HepG2 (cell line): Measurements from ENCODE around the gene GRIN3B. TPM values are rescaled to one million over a fixed set of nuclear protein-coding genes. Genes with fewer than 3 reads are reported as not detected.

Source experiments
- ADNP ChIP-seq: sonication (generic); formaldehyde crosslinking; IDR thresholded peaks from 2 replicates; pipeline ENCODE4 v1.4.0; 2020; ENCODE audit warnings: missing genetic modification reagents
- ATF5 ChIP-seq: sonication (generic); formaldehyde crosslinking; IDR thresholded peaks from 2 replicates; pipeline ENCODE4 v1.4.0; 2020; ENCODE audit warnings: mild to moderate bottlenecking, low read depth, missing genetic modification reagents
- BCL6 ChIP-seq: IDR thresholded peaks from 2 replicates; pipeline ENCODE4 v1.6.1; 2016; ENCODE audit warnings: missing genetic modification reagents, missing compliant biosample characterization
- CHD4 ChIP-seq: fragments of 200-600 bp; sonication (generic); IDR thresholded peaks from 2 replicates; pipeline ENCODE4 v1.7.0; 2017; ENCODE audit warnings: mild to moderate bottlenecking, low read length, borderline replicate concordance
- ELK4 ChIP-seq: sonication (generic); formaldehyde crosslinking; IDR thresholded peaks from 2 replicates; pipeline ENCODE4 v1.9.0; 2021; ENCODE audit warnings: missing genetic modification reagents, borderline replicate concordance
- FOXK2 ChIP-seq: fragments of 450-650 bp; IDR thresholded peaks from 2 replicates; pipeline ENCODE4 v1.6.1; 2016
- HNRNPL ChIP-seq: fragments of 200-400 bp; formaldehyde crosslinking; IDR thresholded peaks from 2 replicates; pipeline ENCODE4 v1.6.1; 2017; ENCODE audit warnings: mild to moderate bottlenecking, low read depth, low read length
- MAZ ChIP-seq, 2 experiments: sonication (generic) in 1 of 2; formaldehyde crosslinking in 1 of 2; IDR thresholded peaks; 2 replicates each; pipeline versions ENCODE4 v1.5.0 to v1.6.1; 2012 to 2020; ENCODE audit warnings: low read depth in 2 of 2, mild to moderate bottlenecking in 2 of 2, borderline replicate concordance in 1 of 2, improper control_type of control experiment in 1 of 2, low read length in 1 of 2, missing genetic modification reagents in 1 of 2, moderate library complexity in 1 of 2
- MED1 ChIP-seq: sonication (generic); formaldehyde crosslinking; IDR thresholded peaks from 2 replicates; pipeline ENCODE4 v1.4.0; 2020; ENCODE audit warnings: missing genetic modification reagents
- NBN ChIP-seq: fragments of 450-650 bp; conservative IDR thresholded peaks from 2 replicates; pipeline ENCODE4 v1.6.1; 2017
- NFE2L1 ChIP-seq: sonication (generic); formaldehyde crosslinking; IDR thresholded peaks from 2 replicates; pipeline ENCODE4 v1.4.0; 2020; ENCODE audit warnings: missing genetic modification reagents, mild to moderate bottlenecking, borderline replicate concordance
- RBM22 ChIP-seq: fragments of 200-400 bp; formaldehyde crosslinking; optimal IDR thresholded peaks from 2 replicates; pipeline ENCODE3; 2017; ENCODE audit warnings: mild to moderate bottlenecking, low read length, moderate library complexity
- SALL1 ChIP-seq: sonication (generic); formaldehyde crosslinking; IDR thresholded peaks from 2 replicates; pipeline ENCODE4 v1.8.0; 2022; ENCODE audit warnings: mild to moderate bottlenecking, missing genetic modification reagents
- SNRNP70 ChIP-seq: fragments of 200-400 bp; formaldehyde crosslinking; IDR thresholded peaks from 2 replicates; pipeline ENCODE4 v1.6.1; 2017; ENCODE audit warnings: mild to moderate bottlenecking, low read depth, low read length, moderate library complexity
- SPEN ChIP-seq: sonication (generic); formaldehyde crosslinking; IDR thresholded peaks from 2 replicates; pipeline ENCODE4 v1.5.1; 2020; ENCODE audit warnings: low read depth, mild to moderate bottlenecking, missing genetic modification reagents
- THAP9 ChIP-seq: sonication (generic); formaldehyde crosslinking; IDR thresholded peaks from 2 replicates; pipeline ENCODE4; 2020; ENCODE audit warnings: missing genetic modification reagents, mild to moderate bottlenecking, borderline replicate concordance
- THYN1 ChIP-seq: sonication (generic); formaldehyde crosslinking; IDR thresholded peaks from 2 replicates; pipeline ENCODE4 v1.8.1; 2023; ENCODE audit warnings: low read depth, mild to moderate bottlenecking, moderate library complexity, missing genetic modification reagents, borderline replicate concordance
- TRIM22 ChIP-seq: fragments of 450-650 bp; IDR thresholded peaks from 2 replicates; pipeline ENCODE4 v1.6.1; 2017
- ZBTB44 ChIP-seq: sonication (generic); formaldehyde crosslinking; IDR thresholded peaks from 2 replicates; pipeline ENCODE4 v1.4.0; 2020; ENCODE audit warnings: missing genetic modification reagents
- ZNF230 ChIP-seq: sonication (generic); formaldehyde crosslinking; IDR thresholded peaks from 2 replicates; pipeline ENCODE4 v1.4.0; 2020; ENCODE audit warnings: mild to moderate bottlenecking, missing genetic modification reagents
- ZNF3 ChIP-seq: IDR thresholded peaks from 2 replicates; pipeline ENCODE4 v1.7.0; 2017; ENCODE audit warnings: inconsistent platforms
- ZNF317 ChIP-seq: sonication (generic); formaldehyde crosslinking; IDR thresholded peaks from 2 replicates; pipeline ENCODE4 v1.5.0; 2020; ENCODE audit warnings: mild to moderate bottlenecking, missing genetic modification reagents
- ZNF383 ChIP-seq: sonication (generic); formaldehyde crosslinking; IDR thresholded peaks from 2 replicates; pipeline ENCODE4 v1.4.0; 2020; ENCODE audit warnings: missing genetic modification reagents, mild to moderate bottlenecking, borderline replicate concordance
- ZNF772 ChIP-seq: sonication (generic); formaldehyde crosslinking; IDR thresholded peaks from 2 replicates; pipeline ENCODE4 v1.5.0; 2020; ENCODE audit warnings: mild to moderate bottlenecking, missing genetic modification reagents
- polyA plus RNA-seq, 8 experiments: library from polyadenylated mRNA; depleted of rRNA in 3 of 8; stranded (reverse) in 7 of 8; unstranded in 1 of 8; fragments of >200 nt; fragmentation: Illumina TruSeq in 4 of 8; extraction: Trizol in 4 of 8; gene quantifications; 2 replicates each; pipeline versions ENCODE4 v1.2.1 to v1.2.3, GENCODE V29; 2011 to 2016; ENCODE audit warnings: low read depth in 4 of 8, missing spikeins in 1 of 8, mixed read lengths in 1 of 8; ENCODE audit not compliant: insufficient read depth in 1 of 8
- total RNA-seq, 5 experiments: library from RNA; depleted of rRNA; stranded (reverse); fragments of >200 nt; fragmentation: Illumina TruSeq; extraction: Trizol; gene quantifications; 2 replicates each; pipeline ENCODE4 v1.2.3, GENCODE V29; 2016; ENCODE audit warnings: low read depth in 1 of 5

GRIN3B gene
- total and polyA plus RNA-seq, 2 of the 13 experiments (the other 11 are each of a cell fraction or from before 2014, with no cell fraction given): 0.07 to 0.20 TPM

- TF ChIP-seq CHD4 (no peak), TRIM22 (no peak), ZNF3 (CRISPR knock-in tag) (no peak), ZNF317 (CRISPR knock-in tag) (peak; percentile 54), FOXK2 (no peak), ATF5 (no peak), NBN (no peak), ELK4 (no peak), ADNP (no peak), RBM22 (no peak), ZNF383 (CRISPR knock-in tag) (no peak), BCL6 (CRISPR knock-in tag) (peak; percentile 61), MED1 (CRISPR knock-in tag) (peak; percentile 78), ZNF772 (CRISPR knock-in tag) (no peak), SNRNP70 (no peak), ZNF230 (CRISPR knock-in tag) (0 out of 2 replicates have a peak, but pooled peaks have one; percentile 22), HNRNPL (no peak), MAZ (IDR thresholded peaks at IDR 0.05; ENCODE audit: borderline replicate concordance, low read depth, low read length) (peak; percentile 42; the same call in 1 of the 2 replicates), MAZ (CRISPR knock-in tag; IDR thresholded peaks at IDR 0.05; ENCODE audit: low read depth) (no peak), ZBTB44 (CRISPR knock-in tag) (no peak), SPEN (CRISPR knock-in tag) (no peak), NFE2L1 (CRISPR knock-in tag) (no peak), THYN1 (no peak), SALL1 (CRISPR knock-in tag) (peak; percentile 78), THAP9 (CRISPR knock-in tag) (no peak; the same call in 1 of the 2 replicates)
Observed at GRCh38 chr19:993361-993830, 6.8 kb upstream of the GRIN3B start (continued).
